Sigmoid colon (tissue), 7 donors: ENCODE data around the gene GUCY1A2. TPM values are rescaled to one million over a fixed set of nuclear protein-coding genes. Genes with fewer than 3 reads are reported as not detected.

Source experiments
- DNase-seq: peaks from one replicate; pipeline ENCODE4 v3.0.0-alpha.2; 2019
- H3K27ac ChIP-seq, 4 donors: fragments of 200-600 bp; sonication (generic); one replicate each; pipeline ENCODE4 v1.5.1; 2016 to 2019; ENCODE audit warnings: mild to moderate bottlenecking in 1 of 4
- H3K27me3 ChIP-seq, 3 donors: fragments of 200-600 bp; sonication (generic); one replicate each; pipeline ENCODE4 v1.5.1; 2019; ENCODE audit warnings: mild to moderate bottlenecking in 1 of 3
- H3K36me3 ChIP-seq, 4 donors: fragments of 200-600 bp; sonication (generic); one replicate each; pipeline ENCODE4 v1.5.1; 2016 to 2019
- H3K4me1 ChIP-seq, 4 donors: fragments of 200-600 bp; sonication (generic); one replicate each; pipeline ENCODE4 v1.5.1; 2017 to 2019
- H3K4me3 ChIP-seq, 4 donors: fragments of 200-600 bp; sonication (generic); one replicate each; pipeline ENCODE4 v1.5.1; 2017 to 2019; ENCODE audit warnings: mild to moderate bottlenecking in 2 of 4, moderate library complexity in 1 of 4
- H3K9me3 ChIP-seq, 4 donors: fragments of 200-600 bp in 3 of 4; sonication (generic) in 3 of 4; one replicate each; pipeline versions ENCODE4 v1.5.1 to v1.6.1; 2013 to 2019
- CTCF ChIP-seq, 4 experiments: fragments of 450-650 bp in 3 of 4; fragments of 200-600 bp in 1 of 4; IDR thresholded peaks; one replicate each; pipeline ENCODE4 v1.5.1; 2016 to 2019; ENCODE audit warnings: antibody characterized with exemption in 4 of 4, mild to moderate bottlenecking in 3 of 4, moderate library complexity in 2 of 4
- EP300 ChIP-seq, 4 donors: sonication (generic); formaldehyde crosslinking; IDR thresholded peaks; one replicate each; pipeline ENCODE4 v1.6.1; 2017; ENCODE audit warnings: antibody characterized with exemption in 4 of 4
- POLR2A ChIP-seq, 2 donors: fragments of 450-650 bp; IDR thresholded peaks; one replicate each; pipeline ENCODE4 v1.6.1; 2016; ENCODE audit warnings: antibody characterized with exemption in 2 of 2, mild to moderate bottlenecking in 2 of 2, moderate library complexity in 2 of 2
- POLR2AphosphoS5 ChIP-seq, 4 donors: sonication (generic); formaldehyde crosslinking; IDR thresholded peaks; one replicate each; pipeline ENCODE4 v1.6.1; 2017; ENCODE audit warnings: antibody characterized with exemption in 4 of 4
- WGBS, 2 donors: extraction: QIAGEN DNeasy Blood & Tissue Kit; methylation state at CpG; one replicate each; pipeline ENCODE4 v1.1.7; 2013; 5-methylcytosine and 5-hydroxymethylcytosine counted together
- intact Hi-C: fragments of 100-400 bp; cut with DNase I; formaldehyde crosslinking; loops from one replicate; pipeline ENCODE4 v1.15.1; 2023
- polyA plus RNA-seq, 3 donors: library from polyadenylated mRNA; stranded (reverse); fragments of 200-250 nt; gene quantifications; one replicate each; pipeline ENCODE4 v1.2.3, GENCODE V29; 2013
- total RNA-seq, 4 donors: library from RNA; depleted of rRNA; stranded (reverse); fragments of >200 nt; gene quantifications; one replicate each; pipeline ENCODE4 v1.1.0, GENCODE V29; 2016
- donor health status: healthy with polysubstance abuse.
- donor health status: Bipolar disorder and iron deficiency.
- donor health status: healthy.

The GUCY1A2 gene
- total and polyA plus RNA-seq, 7 donors: under 0.01 to 2.9 (median 1.6) TPM; not detected in 1

- 54 to 60% methylated on average over 2 of the region's 2 CpGs for WGBS, 2 donors
- no peak overlapping the region for H3K4me3 ChIP-seq
- TF ChIP-seq POLR2A (IDR thresholded peaks at IDR 0.05): no peak
- TF ChIP-seq POLR2AphosphoS5 (IDR thresholded peaks at IDR 0.05): no peak
- intact Hi-C loops: no loop called here
- H3K4me1 ChIP-seq: peaks cover 0 to 10% (median 0%) of the 10 kb centered on the region in 4 donors
- no peaks in the 10 kb centered on the region for H3K36me3 ChIP-seq
- H3K27me3 ChIP-seq: no peaks in the 10 kb centered on the region
- DNase-seq: no peak
- H3K9me3 ChIP-seq: no peaks in the 10 kb centered on the region
- peak overlapping the region in 3 of 4 donors; percentile 25 to 30 (median 25) for H3K27ac ChIP-seq
Measured at GRCh38 chr11:106988151-106989077, 29.9 kb downstream of the GUCY1A2 start.

GRCh38 chr11:106986673-106987072 is 31.6 kb downstream of the GUCY1A2 start:
- Histone ChIP-seq H3K27ac (peak overlapping the region in 1 of 4 donors; percentile 56), H3K4me3 (no peak overlapping the region), H3K36me3 (no peaks in the 10 kb centered on the region), H3K4me1 (peaks cover 0 to 10% (median 0%) of the 10 kb centered on the region in 4 donors), H3K9me3 (no peaks in the 10 kb centered on the region), H3K27me3 (no peaks in the 10 kb centered on the region)
- intact Hi-C loops: no loop called here
- 83 to 84% methylated on average over 2 of the region's 2 CpGs for WGBS, 2 donors
- DNase-seq: no peak
- no peak for TF ChIP-seq CTCF (IDR thresholded peaks at IDR 0.05)

GRCh38 chr11:106986261-106986660 is 32.0 kb downstream of the GUCY1A2 start:
- Histone ChIP-seq H3K4me3 (no peak overlapping the region), H3K36me3 (no peaks in the 10 kb centered on the region), H3K9me3 (no peaks in the 10 kb centered on the region), H3K4me1 (peaks cover 0 to 10% (median 0%) of the 10 kb centered on the region in 4 donors), H3K27ac (peak overlapping the region in 1 of 4 donors; percentile 56), H3K27me3 (no peaks in the 10 kb centered on the region)
- 77 to 83% methylated on average over 3 of the region's 3 CpGs for WGBS, 2 donors
- DNase-seq: no peak
- TF ChIP-seq POLR2A (IDR thresholded peaks at IDR 0.05): no peak
- no peak for TF ChIP-seq CTCF (IDR thresholded peaks at IDR 0.05)
- no peak for TF ChIP-seq EP300 (IDR thresholded peaks at IDR 0.05)
- TF ChIP-seq POLR2AphosphoS5 (IDR thresholded peaks at IDR 0.05): no peak
- intact Hi-C loops: no loop called here

- no peak for DNase-seq
- H3K27ac ChIP-seq: no peak overlapping the region
- 12 to 26% methylated on average over 1 of the region's 1 CpG for WGBS, 2 donors
- H3K36me3 ChIP-seq: no peaks in the 10 kb centered on the region
- intact Hi-C loops: no loop called here
- H3K4me3 ChIP-seq: no peak overlapping the region
- no peaks in the 10 kb centered on the region for H3K27me3 ChIP-seq
- TF ChIP-seq EP300 (IDR thresholded peaks at IDR 0.05) (no peak), POLR2AphosphoS5 (IDR thresholded peaks at IDR 0.05) (no peak), CTCF (IDR thresholded peaks at IDR 0.05) (no peak)
- H3K4me1 ChIP-seq: peaks cover 0 to 9% (median 0%) of the 10 kb centered on the region in 4 donors
- no peaks in the 10 kb centered on the region for H3K9me3 ChIP-seq
Measured at GRCh38 chr11:106983991-106984390, 34.3 kb downstream of the GUCY1A2 start.

GRCh38 chr11:106983261-106983660 is 35.0 kb downstream of the GUCY1A2 start:
- no peak for DNase-seq
- 79 to 82% methylated on average over 4 of the region's 4 CpGs for WGBS, 2 donors
- no peak for TF ChIP-seq POLR2AphosphoS5 (IDR thresholded peaks at IDR 0.05)
- no peak for TF ChIP-seq EP300 (IDR thresholded peaks at IDR 0.05)
- no peak for TF ChIP-seq POLR2A (IDR thresholded peaks at IDR 0.05)
- no peak for TF ChIP-seq CTCF (IDR thresholded peaks at IDR 0.05)
- peaks cover 0 to 2% (median 0%) of the 10 kb centered on the region in 4 donors for H3K4me1 ChIP-seq
- H3K36me3 ChIP-seq: no peaks in the 10 kb centered on the region
- H3K4me3 ChIP-seq: no peak overlapping the region
- H3K27me3 ChIP-seq: no peaks in the 10 kb centered on the region
- intact Hi-C loops: no loop called here
- H3K9me3 ChIP-seq: no peaks in the 10 kb centered on the region
- H3K27ac ChIP-seq: no peak overlapping the region
